K562 (cell line): ENCODE results near the gene SIM1. TPM values are rescaled to one million over a fixed set of nuclear protein-coding genes. Genes with fewer than 3 reads are reported as not detected.

Experiments
- ATAC-seq: fragments of 200-7000 bp; cut with Tn5 transposase; 3 replicates; pipeline ENCODE4 v1.9.1; 2020; ENCODE audit warnings: moderate library complexity
- BruUV-seq: library from RNA; stranded (reverse); fragments of 400-500 nt; replicated peaks from 2 replicates; lab custom pipeline; 2021; lab: Mats Ljungman, UMichigan
- CTCF ChIA-PET: fragments of 300-600 bp; formaldehyde crosslinking; extraction: SDS; loops from one replicate; lab custom pipeline; 2021; ENCODE audit warnings: low intra/inter-chr PET ratio; lab: Yijun Ruan, JAX
- POLR2A ChIA-PET: fragments of 300-600, 350-650 bp; sonication (Branson Sonifier 250); formaldehyde crosslinking; extraction: SDS; loops from one replicate; lab custom pipeline; 2021; ENCODE audit warnings: antibody characterized with exemption, inconsistent platforms; lab: Yijun Ruan, JAX
- DNase-seq, 4 experiments: peaks; one replicate each; pipeline versions ENCODE4 v3.0.0 to v3.0.0-alpha.2; 2011 to 2018; ENCODE audit warnings: low spot score in 3 of 4, mixed read lengths in 3 of 4; ENCODE audit errors: extremely low read depth in 1 of 4
- FAIRE-seq: peaks from 2 replicates; lab custom pipeline; 2011; peaks lifted over from hg19 to GRCh38; lab: Jason Lieb, UNC
- H2AFZ ChIP-seq: 2 replicates; pipeline ENCODE4 v1.6.0; 2011; ENCODE audit warnings: low read depth, low read length, control low read depth, inconsistent platforms
- H3K27ac ChIP-seq: fragments of 200-600 bp; 3 replicates; pipeline ENCODE4 v1.8.0; 2011; ENCODE audit warnings: low read depth, mild to moderate bottlenecking, control low read depth, inconsistent platforms, low read length, moderate library complexity, mixed read lengths; ENCODE audit errors: extremely low read depth
- H3K27me3 ChIP-seq, 2 experiments: fragments of 300-600 bp in 1 of 2; 2 replicates in 1 of 2; 3 replicates in 1 of 2; pipeline versions ENCODE4 v1.6.0 to v1.8.0; 2011; ENCODE audit warnings: inconsistent platforms in 2 of 2, low read length in 2 of 2, mild to moderate bottlenecking in 1 of 2, mixed read lengths in 1 of 2, moderate library complexity in 1 of 2; ENCODE audit not compliant: control insufficient read depth in 2 of 2, insufficient read depth in 2 of 2
- H3K36me3 ChIP-seq: fragments of 300-600 bp; 3 replicates; pipeline ENCODE4 v1.8.0; 2011; ENCODE audit warnings: mild to moderate bottlenecking, low read length, inconsistent platforms; ENCODE audit not compliant: control insufficient read depth, insufficient read depth
- H3K4me1 ChIP-seq, 2 experiments: fragments of 200-600 bp in 1 of 2; replicated peaks in 1 of 2; 2 replicates in 1 of 2; 3 replicates in 1 of 2; pipeline versions ENCODE4 v1.5.1 to v1.8.0; 2011; ENCODE audit warnings: inconsistent platforms in 2 of 2, low read length in 2 of 2, mild to moderate bottlenecking in 1 of 2, mixed read lengths in 1 of 2, moderate library complexity in 1 of 2; ENCODE audit not compliant: control insufficient read depth in 2 of 2, insufficient read depth in 2 of 2
- H3K4me2 ChIP-seq: 2 replicates; pipeline ENCODE4 v1.6.1; 2011; ENCODE audit warnings: low read length, control low read depth, inconsistent platforms, mixed read lengths; ENCODE audit not compliant: insufficient read depth
- H3K4me3 ChIP-seq: fragments of 200-600 bp; sonication (generic), shearing (Covaris generic); 2 replicates; pipeline ENCODE4 v1.5.1; 2016; ENCODE audit warnings: control low read depth, inconsistent platforms
- H3K79me2 ChIP-seq: fragments of 200-600 bp; 3 replicates; pipeline ENCODE4 v1.8.0; 2011; ENCODE audit warnings: low read length, inconsistent platforms; ENCODE audit not compliant: control insufficient read depth, insufficient read depth
- H3K9ac ChIP-seq, 2 experiments: 2 replicates each; pipeline versions ENCODE4 v1.6.0 to v1.6.1; 2011; ENCODE audit warnings: low read depth in 2 of 2, low read length in 2 of 2, control low read depth in 1 of 2, inconsistent platforms in 1 of 2, mild to moderate bottlenecking in 1 of 2, mixed read lengths in 1 of 2; ENCODE audit not compliant: insufficient read depth in 1 of 2
- H3K9me1 ChIP-seq: one replicate; pipeline ENCODE4 v1.6.0; 2011; ENCODE audit warnings: inconsistent platforms, mild to moderate bottlenecking, low read length, moderate library complexity; ENCODE audit not compliant: control insufficient read depth, insufficient read depth
- H3K9me3 ChIP-seq: replicated peaks from 2 replicates; pipeline ENCODE4 v1.5.1; 2011; ENCODE audit warnings: low read depth, low read length, inconsistent platforms; ENCODE audit not compliant: control insufficient read depth, insufficient read depth
- H4K20me1 ChIP-seq: replicated peaks from 2 replicates; pipeline ENCODE4 v1.6.1; 2011; ENCODE audit warnings: low read length, inconsistent platforms, mixed read lengths; ENCODE audit not compliant: control insufficient read depth, insufficient read depth
- FIP1L1 ChIP-seq: fragments of 200-400 bp; formaldehyde crosslinking; IDR thresholded peaks from 2 replicates; pipeline ENCODE4 v1.6.1; 2018; ENCODE audit warnings: mild to moderate bottlenecking, low read depth, low read length; ENCODE audit not compliant: poor library complexity, severe bottlenecking
- KDM1A ChIP-seq, 2 experiments: fragments of 450-650 bp; IDR thresholded peaks; 2 replicates each; pipeline ENCODE4 v1.6.1; 2016; ENCODE audit warnings: mild to moderate bottlenecking in 2 of 2
- KLF10 ChIP-seq: fragments of 250-450 bp; sonication (Bioruptor Pico); IDR thresholded peaks from 2 replicates; pipeline ENCODE4 v1.6.1; 2021; ENCODE audit warnings: matching md5 sums
- MAFG ChIP-seq: fragments of 450-650 bp; conservative IDR thresholded peaks from 2 replicates; pipeline ENCODE4 v1.6.1; 2016; ENCODE audit warnings: missing genetic modification characterization, missing compliant biosample characterization
- NCOA1 ChIP-seq: fragments of 450-650 bp; IDR thresholded peaks from 2 replicates; pipeline ENCODE4 v1.6.1; 2016; ENCODE audit warnings: low read depth
- POLR2AphosphoS2 ChIP-seq: IDR thresholded peaks from 2 replicates; pipeline ENCODE4 v1.6.1; 2012; ENCODE audit warnings: low read length, improper control_type of control experiment
- SAP30 ChIP-seq: fragments of 200-600 bp; sonication (generic); IDR thresholded peaks from 2 replicates; pipeline ENCODE4 v1.6.1; 2012; ENCODE audit warnings: borderline replicate concordance, low read depth, mild to moderate bottlenecking, moderate library complexity, low read length, control low read depth, inconsistent platforms; ENCODE audit not compliant: insufficient read depth, poor library complexity, severe bottlenecking
- WGBS: fragments of 100-300 bp; shearing (Covaris generic); methylation state at CpG from one replicate; pipeline ENCODE4 v1.1.6; 2016; ENCODE audit warnings: low coverage, mixed read lengths; ENCODE audit not compliant: insufficient coverage; ENCODE audit errors: missing lambda C conversion rate; 5-methylcytosine and 5-hydroxymethylcytosine counted together
- in situ Hi-C: fragments of 300-500 bp; cut with MboI; formaldehyde crosslinking; loops from 4 replicates; pipeline ENCODE4 v1.15.0; 2018; ENCODE audit warnings: inconsistent platforms, mixed read lengths
- intact Hi-C: fragments of 100-400 bp; cut with micrococcal nuclease; formaldehyde crosslinking; loops from 2 replicates; pipeline ENCODE4 v1.14.2; 2022
- polyA plus RNA-seq, 8 experiments: library from polyadenylated mRNA; depleted of rRNA in 4 of 8; stranded (reverse) in 5 of 8; unstranded in 3 of 8; fragments of >200 nt; fragmentation: Nextera tagmentation in 2 of 8; fragmentation: Illumina TruSeq in 1 of 8; extraction: Ambion mirVana in 2 of 8; extraction: Trizol in 1 of 8; gene quantifications; 2 replicates each; pipeline versions ENCODE4 v1.2.1 to v1.2.3, GENCODE V29; 2011 to 2014; ENCODE audit warnings: inconsistent platforms in 1 of 8, missing spikeins in 1 of 8
- total RNA-seq, 7 experiments: library from RNA; depleted of rRNA in 6 of 7; stranded (reverse); fragments of >200 nt in 6 of 7; fragmentation: Illumina TruSeq in 2 of 7; extraction: Trizol in 2 of 7; gene quantifications; 2 replicates each; pipeline versions ENCODE4 v1.2.1 to v1.2.3, GENCODE V29; 2011 to 2021; ENCODE audit warnings: low replicate concordance in 1 of 7
- TF ChIP-seq, protein P1 (sequence below), 2 experiments: fragments of 250-450 bp in 1 of 2; fragments of 450-650 bp in 1 of 2; sonication (Bioruptor Pico) in 1 of 2; IDR thresholded peaks; 2 replicates each; pipeline versions ENCODE4 v1.6.1 to v1.8.0; 2016 to 2021; ENCODE audit warnings: mild to moderate bottlenecking in 2 of 2, moderate library complexity in 2 of 2, missing compliant biosample characterization in 1 of 2, missing genetic modification characterization in 1 of 2
- TF ChIP-seq, protein P2 (sequence below): fragments of 450-650 bp; formaldehyde crosslinking; IDR thresholded peaks from 2 replicates; pipeline ENCODE4 v1.4.0; 2020; ENCODE audit warnings: mild to moderate bottlenecking
- TF ChIP-seq, protein P3 (sequence below): fragments of 250-450 bp; sonication (Bioruptor Pico); IDR thresholded peaks from 2 replicates; pipeline ENCODE4 v1.5.1; 2021; ENCODE audit warnings: mild to moderate bottlenecking

Gene SIM1
- total and polyA plus RNA-seq, 9 of the 15 experiments (the other 6 are each of a cell fraction or from before 2014, with no cell fraction given), result not detected

DNA sequence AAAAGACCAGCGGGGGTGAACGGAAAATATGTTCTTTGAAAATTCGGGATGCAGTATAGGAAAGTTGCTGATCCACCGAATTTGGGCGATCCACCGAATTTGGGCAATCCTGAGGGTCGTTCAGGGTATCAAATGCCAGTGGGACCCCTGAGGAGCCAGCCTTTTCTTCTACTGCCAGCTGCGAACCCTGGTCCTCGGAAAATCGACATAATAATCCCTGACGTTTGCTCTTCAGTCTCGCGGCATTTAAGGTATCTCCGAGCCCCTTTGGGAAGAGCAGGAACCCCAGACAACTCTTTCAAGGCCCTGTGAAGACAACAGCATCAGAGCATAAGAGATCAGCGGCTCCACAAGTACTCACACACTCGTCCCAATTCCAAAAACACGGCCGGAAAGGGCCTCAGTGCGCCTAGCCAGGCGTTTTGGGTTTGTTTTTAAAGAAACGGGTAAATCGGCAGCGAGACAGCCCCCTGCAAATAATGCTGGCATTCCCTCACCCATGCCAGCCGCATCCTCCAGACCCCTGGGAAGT is 1.0 kb downstream of the SIM1 start:
- WGBS, result 2% methylated on average over 23 of the region's 24 CpGs
- POLR2A ChIA-PET, result interaction anchor here (1.5 kb wide), 1 partner anchor 10 kb away, joined by 4 read pairs; no protein-coding TSS in a partner anchor
- FAIRE-seq, result no peak

More for the DNA sequence above, 1.0 kb downstream of the SIM1 start:
- no peak overlapping the region for H3K9ac ChIP-seq
- H2AFZ ChIP-seq, result no peak overlapping the region
- no peaks in the 10 kb centered on the region for H3K9me3 ChIP-seq
- no peak overlapping the region for H3K4me3 ChIP-seq
- no peak for DNase-seq
- no peaks in the 10 kb centered on the region for H4K20me1 ChIP-seq
- H3K79me2 ChIP-seq, result no peaks in the 10 kb centered on the region
- peaks cover 0 to 14% of the 10 kb centered on the region in 2 experiments; a peak in 1 of 5 replicates for H3K4me1 ChIP-seq
- H3K4me2 ChIP-seq, result no peak overlapping the region
- intact Hi-C loops (no loop called here), in situ Hi-C loops (no loop called here)
- CTCF ChIA-PET, result no interaction called here
- H3K27me3 ChIP-seq, result peaks cover 48 to 60% of the 10 kb centered on the region in 2 experiments
- no peak for ATAC-seq
- TF ChIP-seq, protein P1, sequence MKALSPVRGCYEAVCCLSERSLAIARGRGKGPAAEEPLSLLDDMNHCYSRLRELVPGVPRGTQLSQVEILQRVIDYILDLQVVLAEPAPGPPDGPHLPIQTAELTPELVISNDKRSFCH (CRISPR knock-in tag; IDR thresholded peaks at IDR 0.05), result no peak
- TF ChIP-seq, protein P1 (tag; IDR thresholded peaks at IDR 0.05), result no peak
- TF ChIP-seq NCOA1 (no peak), SAP30 (no peak), FIP1L1 (no peak), KLF10 (no peak), MAFG (tag) (no peak), POLR2AphosphoS2 (no peak), KDM1A (IDR thresholded peaks at IDR 0.05) (no peak)
- TF ChIP-seq, protein P2, sequence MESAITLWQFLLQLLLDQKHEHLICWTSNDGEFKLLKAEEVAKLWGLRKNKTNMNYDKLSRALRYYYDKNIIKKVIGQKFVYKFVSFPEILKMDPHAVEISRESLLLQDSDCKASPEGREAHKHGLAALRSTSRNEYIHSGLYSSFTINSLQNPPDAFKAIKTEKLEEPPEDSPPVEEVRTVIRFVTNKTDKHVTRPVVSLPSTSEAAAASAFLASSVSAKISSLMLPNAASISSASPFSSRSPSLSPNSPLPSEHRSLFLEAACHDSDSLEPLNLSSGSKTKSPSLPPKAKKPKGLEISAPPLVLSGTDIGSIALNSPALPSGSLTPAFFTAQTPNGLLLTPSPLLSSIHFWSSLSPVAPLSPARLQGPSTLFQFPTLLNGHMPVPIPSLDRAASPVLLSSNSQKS (CRISPR knock-in tag), result no peak
- TF ChIP-seq, protein P3, sequence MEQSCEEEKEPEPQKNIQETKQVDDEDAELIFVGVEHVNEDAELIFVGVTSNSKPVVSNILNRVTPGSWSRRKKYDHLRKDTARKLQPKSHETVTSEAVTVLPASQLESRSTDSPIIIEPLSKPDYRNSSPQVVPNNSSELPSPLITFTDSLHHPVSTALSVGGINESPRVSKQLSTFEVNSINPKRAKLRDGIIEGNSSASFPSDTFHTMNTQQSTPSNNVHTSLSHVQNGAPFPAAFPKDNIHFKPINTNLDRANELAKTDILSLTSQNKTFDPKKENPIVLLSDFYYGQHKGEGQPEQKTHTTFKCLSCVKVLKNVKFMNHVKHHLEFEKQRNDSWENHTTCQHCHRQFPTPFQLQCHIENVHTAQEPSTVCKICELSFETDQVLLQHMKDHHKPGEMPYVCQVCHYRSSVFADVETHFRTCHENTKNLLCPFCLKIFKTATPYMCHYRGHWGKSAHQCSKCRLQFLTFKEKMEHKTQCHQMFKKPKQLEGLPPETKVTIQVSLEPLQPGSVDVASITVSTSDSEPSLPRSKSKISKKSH (CRISPR knock-in tag), result no peak
- H3K27ac ChIP-seq, result no peak overlapping the region
- H3K36me3 ChIP-seq, result no peaks in the 10 kb centered on the region
- BruUV-seq, result no TSS peak
- no peaks in the 10 kb centered on the region for H3K9me1 ChIP-seq
